ENCODE results near the gene HIPK2.

GRCh38 chr7:139641337-139641992 is 136.3 kb downstream of the HIPK2 start:
- TF ChIP-seq PATZ1 (CRISPR knock-in tag; IDR thresholded peaks at IDR 0.05; ENCODE audit: borderline replicate concordance) (no peak), ZNF70 (CRISPR knock-in tag; IDR thresholded peaks at IDR 0.05) (no peak), ARNTL (CRISPR knock-in tag; IDR thresholded peaks at IDR 0.05; ENCODE audit: borderline replicate concordance, low read depth) (no peak), ZFP3 (CRISPR knock-in tag; IDR thresholded peaks at IDR 0.05) (no peak)
